ENCODE data around the gene NIPBL. TPM values are rescaled to one million over a fixed set of nuclear protein-coding genes. Genes with fewer than 3 reads are reported as not detected.

The NIPBL gene
- total RNA-seq, 1 experiment from 2014 or later = 43.6 TPM

DNA sequence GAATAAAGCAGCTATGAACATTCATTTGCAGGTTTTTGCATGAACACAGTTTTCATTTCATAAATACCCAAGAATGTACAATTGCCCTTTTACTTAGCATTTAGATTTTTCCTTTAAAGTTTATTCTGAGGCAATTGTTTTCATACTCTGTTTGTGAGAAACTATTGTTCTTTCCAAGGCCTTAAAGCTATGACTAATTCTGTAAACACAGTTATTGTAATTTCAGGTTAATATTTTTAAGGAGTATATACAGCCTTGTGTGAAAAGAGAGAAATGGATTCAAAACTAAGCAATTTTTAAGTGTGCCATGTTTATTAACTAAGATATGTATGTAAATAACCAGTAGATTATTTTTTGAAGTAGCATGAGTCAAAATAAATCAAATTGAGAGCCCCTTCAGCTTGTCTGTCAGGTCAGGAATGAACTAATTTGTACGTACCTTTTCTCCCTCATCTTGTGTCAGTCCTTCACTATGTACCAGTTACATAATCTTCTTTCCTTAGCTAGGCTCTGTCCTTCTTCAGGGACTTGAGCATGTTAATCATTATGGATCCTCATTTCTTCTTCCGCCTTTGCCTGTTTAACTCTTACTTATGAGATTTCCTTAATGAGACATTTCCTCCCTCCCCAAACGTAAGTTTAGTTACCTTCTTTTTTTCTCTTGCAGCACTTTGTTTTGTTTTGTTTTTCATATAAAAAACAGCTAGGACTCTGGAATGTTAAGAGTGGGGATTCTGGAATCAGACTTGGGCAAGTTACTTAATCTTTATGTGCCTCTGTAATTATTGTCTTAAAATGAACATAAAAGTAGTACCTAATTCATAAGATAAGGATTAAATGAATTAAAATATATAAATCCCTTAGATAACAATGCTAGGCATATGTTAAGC, 63.6 kb downstream of the NIPBL start:
- H3K4me3 ChIP-seq = no peak overlapping the region
- no peak for DNase-seq

GRCh38 chr5:36943584-36943983, 67.0 kb downstream of the NIPBL start:
- Histone ChIP-seq H3K27ac (no peak overlapping the region), H3K4me1 (0 out of 2 replicates have a peak, but pooled peaks cover 7% of the 10 kb centered on the region), H3K27me3 (no peaks in the 10 kb centered on the region), H3K9me3 (replicated peaks) (no peaks in the 10 kb centered on the region), H3K36me3 (no peaks in the 10 kb centered on the region), H3K4me3 (no peak overlapping the region)
- no peak for DNase-seq

More for the DNA sequence above, 63.6 kb downstream of the NIPBL start:
- no peaks in the 10 kb centered on the region for H3K27me3 ChIP-seq
- no peaks in the 10 kb centered on the region for H3K4me1 ChIP-seq
- no peaks in the 10 kb centered on the region for H3K9me3 ChIP-seq (replicated peaks)
- H3K36me3 ChIP-seq = no peaks in the 10 kb centered on the region
- no peak overlapping the region for H3K27ac ChIP-seq

- no peak for DNase-seq
- H3K27ac ChIP-seq = no peak overlapping the region
- 0 out of 2 replicates have a peak, but pooled peaks cover 7% of the 10 kb centered on the region for H3K4me1 ChIP-seq
- H3K27me3 ChIP-seq = no peaks in the 10 kb centered on the region
- H3K4me3 ChIP-seq = no peak overlapping the region
- H3K36me3 ChIP-seq = no peaks in the 10 kb centered on the region
- H3K9me3 ChIP-seq (replicated peaks) = no peaks in the 10 kb centered on the region
These were observed 67.5 kb downstream of the NIPBL start for GRCh38 chr5:36944024-36944423.

DNA sequence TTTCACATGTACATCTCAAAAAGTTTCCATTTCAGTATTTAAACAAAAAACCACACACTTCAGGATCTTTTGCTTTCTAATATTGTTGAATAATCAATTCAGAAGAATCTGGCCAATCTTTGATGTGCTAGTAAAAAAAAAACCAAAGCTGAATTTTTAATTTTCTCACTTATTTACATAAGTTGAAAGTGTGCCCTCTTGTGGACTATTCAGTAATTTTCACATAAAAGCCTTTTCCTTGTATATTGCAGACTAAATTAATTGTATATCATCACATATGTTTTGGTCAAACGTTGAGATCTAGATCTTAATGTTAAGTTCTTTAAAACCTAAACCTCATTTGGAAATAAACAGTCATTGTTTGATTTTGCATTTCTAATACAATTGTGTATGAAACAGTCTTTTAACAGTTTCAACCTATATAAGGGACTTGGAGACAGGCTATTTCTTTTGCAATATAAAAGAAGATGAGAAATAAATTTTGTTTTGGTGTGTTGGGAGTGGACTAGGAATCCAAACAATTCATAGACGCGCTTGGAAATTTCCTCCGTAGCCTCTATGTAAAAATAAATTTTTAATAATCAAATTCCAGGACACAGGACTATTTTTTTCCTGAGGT, 68.1 kb downstream of the NIPBL start:
- Histone ChIP-seq H3K36me3 (no peaks in the 10 kb centered on the region), H3K9me3 (replicated peaks) (no peaks in the 10 kb centered on the region), H3K4me1 (0 out of 2 replicates have a peak, but pooled peaks cover 7% of the 10 kb centered on the region), H3K27ac (no peak overlapping the region), H3K27me3 (no peaks in the 10 kb centered on the region), H3K4me3 (no peak overlapping the region)
- DNase-seq = peak in 1 of 2 experiments; percentile 69

GRCh38 chr5:36945687-36946086, 69.1 kb downstream of the NIPBL start:
- H3K4me3 ChIP-seq = no peak overlapping the region
- no peak for DNase-seq
- H3K9me3 ChIP-seq (replicated peaks) = no peaks in the 10 kb centered on the region
- 0 out of 2 replicates have a peak, but pooled peaks cover 7% of the 10 kb centered on the region for H3K4me1 ChIP-seq
- H3K27ac ChIP-seq = no peak overlapping the region
- H3K36me3 ChIP-seq = no peaks in the 10 kb centered on the region
- no peaks in the 10 kb centered on the region for H3K27me3 ChIP-seq

GRCh38 chr5:36946101-36946500, 69.5 kb downstream of the NIPBL start:
- H3K36me3 ChIP-seq = no peaks in the 10 kb centered on the region
- no peaks in the 10 kb centered on the region for H3K9me3 ChIP-seq (replicated peaks)
- H3K27me3 ChIP-seq = no peaks in the 10 kb centered on the region
- H3K4me1 ChIP-seq = 0 out of 2 replicates have a peak, but pooled peaks cover 7% of the 10 kb centered on the region
- DNase-seq = no peak
- no peak overlapping the region for H3K27ac ChIP-seq
- no peak overlapping the region for H3K4me3 ChIP-seq

DNA sequence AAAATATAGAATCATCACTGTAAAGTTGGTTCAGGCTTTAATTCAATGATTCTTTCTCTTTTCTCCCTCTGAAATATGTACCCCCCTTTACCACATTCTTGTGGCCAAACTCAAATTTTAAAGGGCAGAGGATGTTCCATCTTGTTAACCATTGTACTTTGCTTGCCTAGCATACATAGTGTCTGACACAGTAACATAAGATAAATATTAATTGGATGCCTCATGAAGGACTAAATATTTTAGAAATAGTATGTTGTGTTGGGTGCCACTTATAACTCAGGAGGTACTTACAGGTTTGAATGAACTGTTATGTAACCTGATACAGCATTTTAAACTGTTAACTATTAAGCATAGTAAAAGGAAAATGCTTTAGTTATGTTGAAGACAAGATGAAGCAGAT, 71.5 kb downstream of the NIPBL start:
- no peaks in the 10 kb centered on the region for H3K36me3 ChIP-seq
- 0 out of 2 replicates have a peak, but pooled peaks cover 7% of the 10 kb centered on the region for H3K4me1 ChIP-seq
- no peaks in the 10 kb centered on the region for H3K9me3 ChIP-seq (replicated peaks)
- DNase-seq = no peak
- no peaks in the 10 kb centered on the region for H3K27me3 ChIP-seq
- no peak overlapping the region for H3K4me3 ChIP-seq
- H3K27ac ChIP-seq = no peak overlapping the region

DNA sequence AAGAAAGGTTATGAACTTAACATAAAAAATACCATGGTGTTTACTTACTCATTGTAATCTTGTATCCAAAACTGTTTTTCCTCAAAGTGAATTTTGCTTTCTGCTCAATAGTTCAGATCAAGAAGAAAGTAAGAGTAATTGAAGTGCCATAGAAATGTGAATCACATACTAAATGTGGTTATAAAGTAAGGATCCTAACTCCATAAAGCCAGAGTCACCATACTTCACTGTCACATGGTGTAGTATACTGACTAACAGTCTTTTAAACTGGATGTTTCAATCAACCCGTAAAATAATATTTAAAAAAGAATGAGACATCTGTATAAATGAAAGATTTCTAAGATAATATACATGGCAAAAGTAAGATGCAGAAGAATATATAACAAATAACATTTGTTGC, 72.1 kb downstream of the NIPBL start:
- Histone ChIP-seq H3K4me1 (0 out of 2 replicates have a peak, but pooled peaks cover 7% of the 10 kb centered on the region), H3K27me3 (no peaks in the 10 kb centered on the region), H3K9me3 (replicated peaks) (no peaks in the 10 kb centered on the region), H3K27ac (no peak overlapping the region), H3K4me3 (no peak overlapping the region), H3K36me3 (no peaks in the 10 kb centered on the region)
- DNase-seq = no peak

DNA sequence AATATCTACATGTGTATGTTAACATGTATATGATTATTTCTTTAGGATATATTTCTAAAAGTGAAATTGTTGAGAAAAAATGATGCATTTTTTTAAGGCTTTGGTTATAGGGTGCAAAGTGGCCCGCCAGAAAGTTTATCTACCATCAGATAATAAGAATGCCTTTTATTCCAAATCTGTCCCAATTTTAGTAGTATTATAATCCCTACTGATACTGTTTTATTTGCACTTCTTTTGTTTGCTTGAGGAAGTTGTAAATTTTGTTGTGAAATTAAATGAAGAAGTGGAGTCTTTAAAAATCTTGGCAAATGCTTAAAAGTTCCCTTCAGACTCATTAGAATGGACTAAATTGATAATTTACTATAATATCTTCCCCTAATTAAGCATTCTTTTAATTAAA, 73.0 kb downstream of the NIPBL start:
- H3K4me1 ChIP-seq = 0 out of 2 replicates have a peak, but pooled peaks cover 7% of the 10 kb centered on the region

GRCh38 chr5:36950586-36951457, 74.3 kb downstream of the NIPBL start:
- Histone ChIP-seq H3K9me3 (replicated peaks) (no peaks in the 10 kb centered on the region), H3K4me3 (no peak overlapping the region), H3K27ac (no peak overlapping the region), H3K36me3 (no peaks in the 10 kb centered on the region; the same call in 1 of the 2 replicates), H3K4me1 (0 out of 2 replicates have a peak, but pooled peaks cover 7% of the 10 kb centered on the region), H3K27me3 (no peaks in the 10 kb centered on the region)
- DNase-seq = no peak

More for the DNA sequence above, 73.0 kb downstream of the NIPBL start:
- no peaks in the 10 kb centered on the region for H3K9me3 ChIP-seq (replicated peaks)
- no peaks in the 10 kb centered on the region; the same call in 1 of the 2 replicates for H3K36me3 ChIP-seq
- no peaks in the 10 kb centered on the region for H3K27me3 ChIP-seq
- H3K27ac ChIP-seq = no peak overlapping the region
- no peak for DNase-seq
- H3K4me3 ChIP-seq = no peak overlapping the region

- DNase-seq = no peak
- Histone ChIP-seq H3K27me3 (no peaks in the 10 kb centered on the region), H3K36me3 (peaks cover 9% of the 10 kb centered on the region; the same call in 1 of the 2 replicates), H3K9me3 (replicated peaks) (no peaks in the 10 kb centered on the region), H3K4me3 (no peak overlapping the region), H3K27ac (no peak overlapping the region), H3K4me1 (0 out of 2 replicates have a peak, but pooled peaks cover 3% of the 10 kb centered on the region)
These were observed 76.5 kb downstream of the NIPBL start for GRCh38 chr5:36953043-36953442.

DNA sequence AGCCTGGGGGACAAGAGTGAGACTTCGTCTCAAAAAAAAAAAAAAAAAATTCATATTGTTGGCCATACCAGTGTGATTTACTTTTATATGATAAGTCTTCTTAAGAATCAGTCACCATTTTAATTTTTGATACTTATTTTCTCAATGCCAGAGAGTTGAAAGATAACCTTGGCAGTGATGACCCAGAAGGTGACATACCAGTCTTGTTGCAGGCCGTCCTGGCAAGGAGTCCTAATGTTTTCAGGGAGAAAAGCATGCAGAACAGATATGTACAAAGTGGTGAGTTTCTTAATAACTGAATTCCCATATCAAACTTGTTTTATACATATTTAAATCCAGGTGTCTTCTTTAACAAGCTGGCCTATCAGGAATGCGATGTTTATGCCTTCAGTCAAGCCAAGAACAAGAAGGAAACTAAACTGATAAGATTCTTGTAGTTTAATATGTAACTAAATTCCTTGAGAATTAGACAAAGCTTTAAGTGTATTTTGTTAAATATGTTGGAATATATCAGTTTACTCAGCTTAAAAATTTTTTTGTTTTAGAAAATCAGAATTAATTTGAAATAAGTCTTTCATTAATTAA, 81.5 kb downstream of the NIPBL start:
- Histone ChIP-seq H3K4me1 (no peaks in the 10 kb centered on the region), H3K9me3 (replicated peaks) (no peaks in the 10 kb centered on the region), H3K27me3 (no peaks in the 10 kb centered on the region), H3K27ac (no peak overlapping the region), H3K36me3 (peaks cover 22% of the 10 kb centered on the region; the same call in 1 of the 2 replicates), H3K4me3 (no peak overlapping the region)
- DNase-seq = no peak

DNA sequence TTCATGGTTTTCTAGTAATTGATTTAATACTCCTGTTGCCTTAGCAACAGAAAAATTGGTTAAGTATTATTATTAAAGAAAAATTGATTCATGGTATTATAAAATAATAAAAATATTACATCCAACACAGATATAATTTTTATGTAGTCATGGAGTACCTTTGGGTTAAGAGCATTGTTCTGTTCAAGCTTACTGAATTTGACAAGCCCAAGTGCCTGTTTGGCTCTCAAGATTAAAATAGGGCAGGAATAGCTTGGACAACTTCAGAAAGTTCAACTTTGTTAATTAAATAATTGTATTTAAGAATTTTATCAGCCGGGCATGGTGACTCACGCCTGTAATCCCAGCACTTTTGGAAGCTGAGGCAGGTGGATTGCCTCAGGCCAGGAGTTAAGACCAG, 82.0 kb downstream of the NIPBL start:
- H3K27ac ChIP-seq = no peak overlapping the region
- no peaks in the 10 kb centered on the region for H3K27me3 ChIP-seq
- H3K4me1 ChIP-seq = no peaks in the 10 kb centered on the region
- no peak for DNase-seq
- no peaks in the 10 kb centered on the region for H3K9me3 ChIP-seq (replicated peaks)
- H3K36me3 ChIP-seq = peaks cover 23% of the 10 kb centered on the region
- no peak overlapping the region for H3K4me3 ChIP-seq

- DNase-seq = no peak
- peaks cover 51% of the 10 kb centered on the region for H3K36me3 ChIP-seq
- no peaks in the 10 kb centered on the region for H3K4me1 ChIP-seq
- H3K9me3 ChIP-seq (replicated peaks) = no peaks in the 10 kb centered on the region
- no peaks in the 10 kb centered on the region for H3K27me3 ChIP-seq
- no peak overlapping the region for H3K27ac ChIP-seq
- no peak overlapping the region for H3K4me3 ChIP-seq
These were observed 88.6 kb downstream of the NIPBL start for GRCh38 chr5:36965179-36965578.

Measured in SJCRH30 (cell line).